ENCODE results near the gene MATCAP1.

GRCh38 chr16:67208154-67208896 is 24.6 kb upstream of the MATCAP1 start:
- no peak for TF ChIP-seq CTCF (IDR thresholded peaks at IDR 0.05; ENCODE audit: low read depth, low read length, poor library complexity, severe bottlenecking)
- no peak for TF ChIP-seq EZH2phosphoT487 (IDR thresholded peaks at IDR 0.05; ENCODE audit: borderline replicate concordance, low read length)
